GM12891 (cell line): ENCODE results near the gene MOSMO.

Source experiments
- PAX5 ChIP-seq: IDR thresholded peaks from 2 replicates; pipeline ENCODE4 v1.6.1; 2011; ENCODE audit warnings: low read length, moderate library complexity, mild to moderate bottlenecking; ENCODE audit not compliant: insufficient read depth, severe bottlenecking
- POLR2A ChIP-seq: IDR thresholded peaks from 2 replicates; pipeline ENCODE4 v1.6.1; 2011; ENCODE audit warnings: low read depth, low read length, control low read depth
- POLR2AphosphoS5 ChIP-seq: IDR thresholded peaks from 2 replicates; pipeline ENCODE4 v1.6.1; 2011; ENCODE audit warnings: low read depth, low read length, control low read depth
- POU2F2 ChIP-seq: IDR thresholded peaks from 2 replicates; pipeline ENCODE4 v1.6.1; 2011; ENCODE audit warnings: low read depth, mild to moderate bottlenecking, control low read depth, low read length, moderate library complexity
- SPI1 ChIP-seq: IDR thresholded peaks from 2 replicates; pipeline ENCODE4 v1.6.1; 2011; ENCODE audit warnings: low read depth, low read length, control low read depth
- TAF1 ChIP-seq: IDR thresholded peaks from 2 replicates; pipeline ENCODE4 v1.6.1; 2011; ENCODE audit warnings: low read depth, low read length, control low read depth

GRCh38 chr16:22078656-22079055 is 70.7 kb downstream of the MOSMO start:
- TF ChIP-seq POLR2A = no peak
- TF ChIP-seq POLR2AphosphoS5 = no peak
- TF ChIP-seq TAF1 = no peak
- no peak for TF ChIP-seq SPI1
- TF ChIP-seq PAX5 = no peak
- TF ChIP-seq POU2F2 = no peak
